ENCODE results near the gene PMEPA1.
A peak's percentile ranks its signal among the peaks of the same experiment; 100 is the strongest.

Gene PMEPA1

DNA sequence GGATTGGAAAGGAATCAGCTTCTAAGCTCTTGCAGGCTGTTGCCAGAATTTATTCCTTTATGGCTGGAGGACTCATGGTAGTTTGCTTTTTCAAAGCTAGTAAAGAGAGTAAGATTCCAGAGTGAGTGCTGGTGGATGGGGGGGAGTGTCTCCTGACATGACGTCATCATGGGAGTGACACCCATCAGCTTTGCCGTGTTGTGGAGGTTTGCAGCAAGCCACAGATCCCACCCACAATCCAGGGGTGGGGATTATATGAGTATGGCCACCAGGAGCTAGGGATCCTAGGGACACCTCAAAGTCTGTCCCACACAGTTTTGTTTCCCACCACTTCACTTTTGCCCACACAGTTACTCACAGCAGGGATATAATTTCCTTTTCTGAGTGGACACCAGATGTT is 28.7 kb upstream of the PMEPA1 start:
- TF ChIP-seq SIN3A (IDR thresholded peaks at IDR 0.05; ENCODE audit: borderline replicate concordance, insufficient read depth, low read length) (no peak), TAF1 (IDR thresholded peaks at IDR 0.05; ENCODE audit: borderline replicate concordance, insufficient read depth, low read length) (no peak), REST (IDR thresholded peaks at IDR 0.05; ENCODE audit: insufficient read depth in 1 of 2, low read depth in 2 of 2, low read length in 2 of 2) (no peak), FOXP2 (optimal IDR thresholded peaks at IDR 0.05; ENCODE audit: borderline replicate concordance, extremely low read depth, extremely low read length, insufficient read depth) (no peak), POLR2AphosphoS5 (IDR thresholded peaks at IDR 0.05; ENCODE audit: low read depth, low read length) (no peak)

- TF ChIP-seq TAF1 (IDR thresholded peaks at IDR 0.05; ENCODE audit: borderline replicate concordance, insufficient read depth, low read length) = no peak
- TF ChIP-seq POLR2AphosphoS5 (IDR thresholded peaks at IDR 0.05; ENCODE audit: low read depth, low read length) = no peak
Observed at GRCh38 chr20:57738053-57738452, 28.2 kb upstream of the PMEPA1 start.

- TF ChIP-seq REST (IDR thresholded peaks at IDR 0.05; ENCODE audit: insufficient read depth in 1 of 2, low read depth in 2 of 2, low read length in 2 of 2) (no peak), FOXP2 (optimal IDR thresholded peaks at IDR 0.05; ENCODE audit: borderline replicate concordance, extremely low read depth, extremely low read length, insufficient read depth) (no peak), TAF1 (IDR thresholded peaks at IDR 0.05; ENCODE audit: borderline replicate concordance, insufficient read depth, low read length) (no peak), POLR2AphosphoS5 (IDR thresholded peaks at IDR 0.05; ENCODE audit: low read depth, low read length) (no peak), SIN3A (IDR thresholded peaks at IDR 0.05; ENCODE audit: borderline replicate concordance, insufficient read depth, low read length) (no peak)
Observed at GRCh38 chr20:57737349-57737748, 27.5 kb upstream of the PMEPA1 start.

GRCh38 chr20:57736738-57737347 is 27.0 kb upstream of the PMEPA1 start:
- peak in 1 of 2 experiments; percentile 61; a peak in 1 of 4 replicates for TF ChIP-seq REST (IDR thresholded peaks at IDR 0.05; ENCODE audit: insufficient read depth in 1 of 2, low read depth in 2 of 2, low read length in 2 of 2)
- no peak for TF ChIP-seq POLR2AphosphoS5 (IDR thresholded peaks at IDR 0.05; ENCODE audit: low read depth, low read length)
- TF ChIP-seq SIN3A (IDR thresholded peaks at IDR 0.05; ENCODE audit: borderline replicate concordance, insufficient read depth, low read length) = no peak
- no peak for TF ChIP-seq FOXP2 (optimal IDR thresholded peaks at IDR 0.05; ENCODE audit: borderline replicate concordance, extremely low read depth, extremely low read length, insufficient read depth)

- TF ChIP-seq REST (IDR thresholded peaks at IDR 0.05; ENCODE audit: insufficient read depth in 1 of 2, low read depth in 2 of 2, low read length in 2 of 2) (0 out of 4 replicates have a peak, but pooled peaks of 1 of the 2 experiments have one; percentile 40), POLR2AphosphoS5 (IDR thresholded peaks at IDR 0.05; ENCODE audit: low read depth, low read length) (no peak)
Observed at GRCh38 chr20:57735831-57736737, 26.3 kb upstream of the PMEPA1 start.

Measured in PFSK-1 (cell line).